Astrocyte (in vitro differentiated cells and primary cell): Measurements from ENCODE around the gene GAB2. TPM values are rescaled to one million over a fixed set of nuclear protein-coding genes. Genes with fewer than 3 reads are reported as not detected.

Experiments used
- DNase-seq: peaks from one replicate; pipeline ENCODE4 v3.0.0-alpha.2; 2010; ENCODE audit warnings: low read depth
- FAIRE-seq: peaks from 2 replicates; lab custom pipeline; 2011; peaks lifted over from hg19 to GRCh38; lab: Jason Lieb, UNC
- H2AFZ ChIP-seq: 2 replicates; pipeline ENCODE4 v1.6.0; 2012; ENCODE audit warnings: low read depth, low read length, inconsistent platforms
- H3K27ac ChIP-seq: 2 replicates; pipeline ENCODE4 v1.5.1; 2011; ENCODE audit warnings: low read depth, low read length, inconsistent platforms
- H3K27me3 ChIP-seq: 2 replicates; pipeline ENCODE4 v1.6.0; 2011; ENCODE audit warnings: low read length, inconsistent platforms; ENCODE audit not compliant: insufficient read depth
- H3K36me3 ChIP-seq: 2 replicates; pipeline ENCODE4 v1.5.1; 2011; ENCODE audit warnings: low read length, inconsistent platforms; ENCODE audit not compliant: insufficient read depth
- H3K4me1 ChIP-seq: 2 replicates; pipeline ENCODE4 v1.5.1; 2011; ENCODE audit warnings: low read length, inconsistent platforms; ENCODE audit not compliant: insufficient read depth
- H3K4me2 ChIP-seq: 2 replicates; pipeline ENCODE4 v1.6.0; 2012; ENCODE audit warnings: low read length, inconsistent platforms
- H3K4me3 ChIP-seq: 2 replicates; pipeline ENCODE4 v1.5.1; 2011; ENCODE audit warnings: low read depth, mild to moderate bottlenecking, low read length, inconsistent platforms; ENCODE audit not compliant: insufficient read depth
- H3K79me2 ChIP-seq: 2 replicates; pipeline ENCODE4 v1.6.0; 2012; ENCODE audit warnings: mild to moderate bottlenecking, low read length, inconsistent platforms; ENCODE audit not compliant: insufficient read depth
- H3K9ac ChIP-seq: 2 replicates; pipeline ENCODE4 v1.6.0; 2012; ENCODE audit warnings: mild to moderate bottlenecking, low read length, inconsistent platforms
- H3K9me3 ChIP-seq: 2 replicates; pipeline ENCODE4 v1.5.1; 2012; ENCODE audit warnings: low read depth, mild to moderate bottlenecking, low read length, inconsistent platforms; ENCODE audit not compliant: insufficient read depth
- H4K20me1 ChIP-seq: 2 replicates; pipeline ENCODE4 v1.6.0; 2012; ENCODE audit warnings: low read length, inconsistent platforms; ENCODE audit not compliant: insufficient read depth
- H3K27ac Mint-ChIP-seq: one replicate; pipeline ENCODE4 v1.8.0; 2021; ENCODE audit warnings: mild to moderate bottlenecking, mixed read lengths; ENCODE audit not compliant: unreplicated experiment
- H3K27me3 Mint-ChIP-seq: one replicate; pipeline ENCODE4 v1.8.0; 2021; ENCODE audit warnings: low read depth, mixed read lengths; ENCODE audit not compliant: unreplicated experiment
- H3K36me3 Mint-ChIP-seq: one replicate; pipeline ENCODE4 v1.8.0; 2021; ENCODE audit warnings: low read depth, mixed read lengths; ENCODE audit not compliant: unreplicated experiment
- H3K4me1 Mint-ChIP-seq: one replicate; pipeline ENCODE4 v1.8.0; 2021; ENCODE audit warnings: low read depth, mixed read lengths; ENCODE audit not compliant: unreplicated experiment
- H3K4me3 Mint-ChIP-seq: one replicate; pipeline ENCODE4 v1.8.0; 2021; ENCODE audit warnings: mild to moderate bottlenecking, moderate library complexity, mixed read lengths; ENCODE audit not compliant: unreplicated experiment
- H3K9me3 Mint-ChIP-seq: one replicate; pipeline ENCODE4 v1.8.0; 2021; ENCODE audit warnings: mild to moderate bottlenecking, mixed read lengths; ENCODE audit not compliant: unreplicated experiment
- EZH2 ChIP-seq: IDR thresholded peaks from 2 replicates; pipeline ENCODE4 v1.6.1; 2012; ENCODE audit warnings: mild to moderate bottlenecking, low read length, inconsistent platforms; ENCODE audit not compliant: insufficient read depth
- total RNA-seq: library from RNA; stranded (reverse); gene quantifications from 2 replicates; pipeline ENCODE4 v1.2.1, GENCODE V29; 2021
- TF ChIP-seq, protein P1 (sequence below): IDR thresholded peaks from 2 replicates; pipeline ENCODE4 v1.5.1; 2011; ENCODE audit warnings: low read depth, mild to moderate bottlenecking, inconsistent platforms, low read length, moderate library complexity; ENCODE audit not compliant: insufficient read depth

Gene GAB2
- total RNA-seq, 1 donor from 2014 or later, result 18.2 TPM

DNA sequence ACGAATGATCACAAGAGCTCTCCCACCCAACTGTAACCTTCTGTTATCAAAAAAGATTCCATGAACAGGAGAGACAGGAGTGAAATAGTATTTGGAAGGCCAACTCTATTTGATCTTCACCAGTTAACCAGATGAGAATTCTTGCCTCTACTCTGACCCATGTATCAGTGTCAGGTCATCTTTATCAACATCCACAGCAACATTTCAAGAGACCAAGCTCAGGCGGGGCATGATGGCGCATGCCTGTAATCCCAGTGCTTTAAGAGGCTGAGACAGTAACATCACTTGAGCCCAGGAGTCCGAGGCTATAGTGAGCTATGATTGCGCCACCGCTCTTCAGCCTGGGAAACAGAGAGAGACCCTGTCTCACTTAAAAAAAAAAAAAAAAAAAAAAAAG is 62.3 kb downstream of the GAB2 start:
- Mint-ChIP-seq H3K9me3 (no peaks in the 10 kb centered on the region), H3K4me3 (no peak overlapping the region), H3K27me3 (no peaks in the 10 kb centered on the region), H3K36me3 (no peaks in the 10 kb centered on the region), H3K27ac (peak overlapping the region; percentile 31), H3K4me1 (peaks cover 10% of the 10 kb centered on the region)
- H3K79me2 ChIP-seq, result no peaks in the 10 kb centered on the region
- H3K4me3 ChIP-seq, result no peak overlapping the region
- no peaks in the 10 kb centered on the region for H3K36me3 ChIP-seq
- FAIRE-seq (no peak), DNase-seq (no peak)
- no peaks in the 10 kb centered on the region for H3K9me3 ChIP-seq
- H2AFZ ChIP-seq, result no peak overlapping the region
- H4K20me1 ChIP-seq, result no peaks in the 10 kb centered on the region
- peaks cover 5% of the 10 kb centered on the region for H3K4me1 ChIP-seq
- TF ChIP-seq EZH2, result no peak
- TF ChIP-seq, protein P1, sequence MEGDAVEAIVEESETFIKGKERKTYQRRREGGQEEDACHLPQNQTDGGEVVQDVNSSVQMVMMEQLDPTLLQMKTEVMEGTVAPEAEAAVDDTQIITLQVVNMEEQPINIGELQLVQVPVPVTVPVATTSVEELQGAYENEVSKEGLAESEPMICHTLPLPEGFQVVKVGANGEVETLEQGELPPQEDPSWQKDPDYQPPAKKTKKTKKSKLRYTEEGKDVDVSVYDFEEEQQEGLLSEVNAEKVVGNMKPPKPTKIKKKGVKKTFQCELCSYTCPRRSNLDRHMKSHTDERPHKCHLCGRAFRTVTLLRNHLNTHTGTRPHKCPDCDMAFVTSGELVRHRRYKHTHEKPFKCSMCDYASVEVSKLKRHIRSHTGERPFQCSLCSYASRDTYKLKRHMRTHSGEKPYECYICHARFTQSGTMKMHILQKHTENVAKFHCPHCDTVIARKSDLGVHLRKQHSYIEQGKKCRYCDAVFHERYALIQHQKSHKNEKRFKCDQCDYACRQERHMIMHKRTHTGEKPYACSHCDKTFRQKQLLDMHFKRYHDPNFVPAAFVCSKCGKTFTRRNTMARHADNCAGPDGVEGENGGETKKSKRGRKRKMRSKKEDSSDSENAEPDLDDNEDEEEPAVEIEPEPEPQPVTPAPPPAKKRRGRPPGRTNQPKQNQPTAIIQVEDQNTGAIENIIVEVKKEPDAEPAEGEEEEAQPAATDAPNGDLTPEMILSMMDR, result no peak
- H3K27ac ChIP-seq, result no peak overlapping the region
- no peak overlapping the region for H3K4me2 ChIP-seq
- H3K27me3 ChIP-seq, result no peaks in the 10 kb centered on the region
- no peak overlapping the region for H3K9ac ChIP-seq

DNA sequence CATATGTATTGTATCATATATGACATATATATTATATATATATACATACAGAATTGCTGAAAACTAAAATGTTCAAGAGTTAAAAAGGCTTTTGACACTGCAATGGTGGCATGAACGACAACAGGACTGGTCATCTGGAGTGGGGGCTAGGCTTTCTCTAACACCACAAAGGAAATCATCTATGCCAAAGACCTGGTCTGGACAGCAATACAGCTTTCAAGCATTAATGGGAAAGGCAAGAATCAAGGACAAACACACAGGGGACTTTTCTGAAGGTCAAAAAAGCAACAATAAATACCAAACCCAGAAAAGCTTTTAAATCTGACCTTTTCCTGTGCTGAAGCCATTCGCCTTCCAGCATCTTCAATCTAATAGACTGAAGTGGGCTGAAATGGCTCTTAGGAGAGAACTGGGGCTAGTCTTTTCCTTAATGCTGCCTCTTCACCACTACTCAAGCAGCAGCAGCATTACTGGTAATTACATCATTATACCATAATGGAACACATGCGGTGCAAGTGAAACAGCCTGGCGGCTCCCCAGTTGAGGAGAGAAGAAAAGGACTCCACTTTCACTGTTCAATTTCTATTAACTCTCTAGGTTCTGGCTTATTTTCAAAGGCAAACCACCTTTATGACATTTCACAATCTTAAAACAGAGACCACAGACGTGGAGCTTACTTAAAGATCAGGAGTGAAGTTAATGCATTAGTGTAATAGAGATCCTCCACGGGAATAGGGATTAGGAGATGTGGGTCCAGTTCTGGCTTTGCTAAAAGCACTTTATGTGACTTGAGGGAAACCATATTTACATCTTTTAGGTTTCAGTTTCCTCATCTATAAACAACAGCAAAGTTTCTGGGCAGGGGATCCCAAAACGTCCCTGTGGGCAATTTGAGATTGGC is 63.0 kb downstream of the GAB2 start:
- H3K4me3 Mint-ChIP-seq, result no peak overlapping the region
- H3K4me2 ChIP-seq, result no peak overlapping the region
- H3K79me2 ChIP-seq, result no peaks in the 10 kb centered on the region

More for the DNA sequence above, 63.0 kb downstream of the GAB2 start:
- peaks cover 16% of the 10 kb centered on the region for H3K4me1 Mint-ChIP-seq
- Histone ChIP-seq H3K36me3 (no peaks in the 10 kb centered on the region), H4K20me1 (no peaks in the 10 kb centered on the region), H3K4me3 (no peak overlapping the region), H3K9me3 (no peaks in the 10 kb centered on the region), H3K27me3 (no peaks in the 10 kb centered on the region), H2AFZ (no peak overlapping the region), H3K27ac (no peak overlapping the region), H3K4me1 (peaks cover 10% of the 10 kb centered on the region), H3K9ac (no peak overlapping the region)
- no peaks in the 10 kb centered on the region for H3K36me3 Mint-ChIP-seq
- H3K27me3 Mint-ChIP-seq, result no peaks in the 10 kb centered on the region
- FAIRE-seq (no peak), DNase-seq (no peak)
- peak overlapping the region; percentile 31 for H3K27ac Mint-ChIP-seq
- TF ChIP-seq, protein P1, result no peak
- TF ChIP-seq EZH2, result no peak
- H3K9me3 Mint-ChIP-seq, result no peaks in the 10 kb centered on the region
